Coronary artery (tissue), 2 donors: ENCODE measurements around the gene ALS2.
A peak's percentile ranks its signal among the peaks of the same experiment; 100 is the strongest.

Source experiments
- DNase-seq: peaks from one replicate; pipeline ENCODE4 v3.0.0-alpha.2; 2017; ENCODE audit warnings: low spot score
- H3K27ac ChIP-seq, 2 donors: fragments of 200-600 bp; sonication (generic); one replicate each; pipeline ENCODE4 v1.5.1; 2016 to 2019
- H3K4me3 ChIP-seq: fragments of 200-600 bp; sonication (generic); 2 replicates; pipeline ENCODE4 v1.5.1; 2016; ENCODE audit warnings: mild to moderate bottlenecking, moderate library complexity
- TF ChIP-seq, protein P1 (sequence below): fragments of 200-600 bp; sonication (generic); IDR thresholded peaks from one replicate; pipeline ENCODE4 v1.5.1; 2019; ENCODE audit warnings: antibody characterized with exemption

ALS2 gene

GRCh38 chr2:201654616-201655384 is 125.9 kb downstream of the ALS2 start:
- no peak for DNase-seq
- H3K4me3 ChIP-seq = no peak overlapping the region
- H3K27ac ChIP-seq = peak overlapping the region in 1 of 2 donors; percentile 40
- TF ChIP-seq, protein P1, sequence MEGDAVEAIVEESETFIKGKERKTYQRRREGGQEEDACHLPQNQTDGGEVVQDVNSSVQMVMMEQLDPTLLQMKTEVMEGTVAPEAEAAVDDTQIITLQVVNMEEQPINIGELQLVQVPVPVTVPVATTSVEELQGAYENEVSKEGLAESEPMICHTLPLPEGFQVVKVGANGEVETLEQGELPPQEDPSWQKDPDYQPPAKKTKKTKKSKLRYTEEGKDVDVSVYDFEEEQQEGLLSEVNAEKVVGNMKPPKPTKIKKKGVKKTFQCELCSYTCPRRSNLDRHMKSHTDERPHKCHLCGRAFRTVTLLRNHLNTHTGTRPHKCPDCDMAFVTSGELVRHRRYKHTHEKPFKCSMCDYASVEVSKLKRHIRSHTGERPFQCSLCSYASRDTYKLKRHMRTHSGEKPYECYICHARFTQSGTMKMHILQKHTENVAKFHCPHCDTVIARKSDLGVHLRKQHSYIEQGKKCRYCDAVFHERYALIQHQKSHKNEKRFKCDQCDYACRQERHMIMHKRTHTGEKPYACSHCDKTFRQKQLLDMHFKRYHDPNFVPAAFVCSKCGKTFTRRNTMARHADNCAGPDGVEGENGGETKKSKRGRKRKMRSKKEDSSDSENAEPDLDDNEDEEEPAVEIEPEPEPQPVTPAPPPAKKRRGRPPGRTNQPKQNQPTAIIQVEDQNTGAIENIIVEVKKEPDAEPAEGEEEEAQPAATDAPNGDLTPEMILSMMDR = no peak

DNA sequence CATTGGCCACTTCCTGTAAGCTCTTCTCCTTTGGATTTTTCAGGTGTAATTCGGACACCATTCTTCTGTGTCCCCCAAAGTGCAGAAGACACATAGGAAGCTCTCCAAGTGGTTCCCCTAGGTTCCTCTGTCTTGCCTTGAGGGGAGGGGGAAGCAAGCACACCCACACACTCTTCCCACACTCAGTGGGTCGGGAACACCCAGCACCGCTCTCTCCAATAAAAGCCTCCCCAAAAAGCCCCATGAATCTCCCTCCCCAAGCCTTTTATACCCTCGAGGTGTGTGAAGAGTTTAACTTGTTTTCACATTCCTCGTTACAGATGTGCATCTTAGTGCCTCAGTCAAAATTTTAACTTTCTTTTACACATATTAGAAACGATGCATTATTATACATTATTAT is 127.5 kb downstream of the ALS2 start:
- no peak for DNase-seq
- Histone ChIP-seq H3K27ac (peak overlapping the region in 1 of 2 donors; percentile 71), H3K4me3 (no peak overlapping the region)
- TF ChIP-seq, protein P1 = no peak
